ENCODE results near the gene AK1. TPM values are rescaled to one million over a fixed set of nuclear protein-coding genes. Genes with fewer than 3 reads are reported as not detected.

Gene AK1
- total RNA-seq, 1 experiment from 2014 or later, result 35.8 TPM

- no peak for TF ChIP-seq EZH2 (IDR thresholded peaks at IDR 0.05; ENCODE audit: borderline replicate concordance, low read depth, low read length, poor library complexity, severe bottlenecking)
- TF ChIP-seq, protein P1, sequence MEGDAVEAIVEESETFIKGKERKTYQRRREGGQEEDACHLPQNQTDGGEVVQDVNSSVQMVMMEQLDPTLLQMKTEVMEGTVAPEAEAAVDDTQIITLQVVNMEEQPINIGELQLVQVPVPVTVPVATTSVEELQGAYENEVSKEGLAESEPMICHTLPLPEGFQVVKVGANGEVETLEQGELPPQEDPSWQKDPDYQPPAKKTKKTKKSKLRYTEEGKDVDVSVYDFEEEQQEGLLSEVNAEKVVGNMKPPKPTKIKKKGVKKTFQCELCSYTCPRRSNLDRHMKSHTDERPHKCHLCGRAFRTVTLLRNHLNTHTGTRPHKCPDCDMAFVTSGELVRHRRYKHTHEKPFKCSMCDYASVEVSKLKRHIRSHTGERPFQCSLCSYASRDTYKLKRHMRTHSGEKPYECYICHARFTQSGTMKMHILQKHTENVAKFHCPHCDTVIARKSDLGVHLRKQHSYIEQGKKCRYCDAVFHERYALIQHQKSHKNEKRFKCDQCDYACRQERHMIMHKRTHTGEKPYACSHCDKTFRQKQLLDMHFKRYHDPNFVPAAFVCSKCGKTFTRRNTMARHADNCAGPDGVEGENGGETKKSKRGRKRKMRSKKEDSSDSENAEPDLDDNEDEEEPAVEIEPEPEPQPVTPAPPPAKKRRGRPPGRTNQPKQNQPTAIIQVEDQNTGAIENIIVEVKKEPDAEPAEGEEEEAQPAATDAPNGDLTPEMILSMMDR (conservative IDR thresholded peaks at IDR 0.05; ENCODE audit: low read depth, low read length), result no peak
- no peak overlapping the region for H3K27ac ChIP-seq (ENCODE audit: low read depth, low read length, poor library complexity, severe bottlenecking)
- no peak for DNase-seq (ENCODE audit: low spot score)
- ChIA-PET POLR2A (ENCODE audit: low non-redundant PET) (no interaction called here), CTCF (no interaction called here)
- intact Hi-C loops (cut with micrococcal nuclease; ENCODE audit: unreplicated experiment), result no loop called here
- no peaks in the 10 kb centered on the region for H3K4me1 ChIP-seq (ENCODE audit: insufficient read depth, low read length, poor library complexity, severe bottlenecking)
- BruUV-seq (replicated peaks), result no TSS peak
- no peak overlapping the region for H3K4me3 ChIP-seq (ENCODE audit: low read depth, low read length, poor library complexity, severe bottlenecking)
- no peaks in the 10 kb centered on the region for H3K9me3 ChIP-seq (ENCODE audit: low read depth, low read length, poor library complexity, severe bottlenecking)
- H3K27me3 ChIP-seq (replicated peaks; ENCODE audit: insufficient read depth, low read depth, low read length, poor library complexity), result no peaks in the 10 kb centered on the region
- no peaks in the 10 kb centered on the region for H3K36me3 ChIP-seq (ENCODE audit: insufficient read depth, low read length, poor library complexity, severe bottlenecking)
These were observed 41.4 kb downstream of the AK1 start for GRCh38 chr9:127835991-127836516.

- CTCF ChIA-PET, result no interaction called here
- POLR2A ChIA-PET (ENCODE audit: low non-redundant PET), result no interaction called here
- Histone ChIP-seq H3K27me3 (replicated peaks; ENCODE audit: insufficient read depth, low read depth, low read length, poor library complexity) (no peaks in the 10 kb centered on the region), H3K36me3 (ENCODE audit: insufficient read depth, low read length, poor library complexity, severe bottlenecking) (no peaks in the 10 kb centered on the region), H3K4me1 (ENCODE audit: insufficient read depth, low read length, poor library complexity, severe bottlenecking) (no peaks in the 10 kb centered on the region), H3K4me3 (ENCODE audit: low read depth, low read length, poor library complexity, severe bottlenecking) (no peak overlapping the region), H3K27ac (ENCODE audit: low read depth, low read length, poor library complexity, severe bottlenecking) (no peak overlapping the region), H3K9me3 (ENCODE audit: low read depth, low read length, poor library complexity, severe bottlenecking) (no peaks in the 10 kb centered on the region)
- no peak for TF ChIP-seq EZH2 (IDR thresholded peaks at IDR 0.05; ENCODE audit: borderline replicate concordance, low read depth, low read length, poor library complexity, severe bottlenecking)
- intact Hi-C loops (cut with micrococcal nuclease; ENCODE audit: unreplicated experiment), result no loop called here
- BruUV-seq (replicated peaks), result no TSS peak
- no peak for DNase-seq (ENCODE audit: low spot score)
These were observed 43.9 kb downstream of the AK1 start for GRCh38 chr9:127833555-127833954.

DNA sequence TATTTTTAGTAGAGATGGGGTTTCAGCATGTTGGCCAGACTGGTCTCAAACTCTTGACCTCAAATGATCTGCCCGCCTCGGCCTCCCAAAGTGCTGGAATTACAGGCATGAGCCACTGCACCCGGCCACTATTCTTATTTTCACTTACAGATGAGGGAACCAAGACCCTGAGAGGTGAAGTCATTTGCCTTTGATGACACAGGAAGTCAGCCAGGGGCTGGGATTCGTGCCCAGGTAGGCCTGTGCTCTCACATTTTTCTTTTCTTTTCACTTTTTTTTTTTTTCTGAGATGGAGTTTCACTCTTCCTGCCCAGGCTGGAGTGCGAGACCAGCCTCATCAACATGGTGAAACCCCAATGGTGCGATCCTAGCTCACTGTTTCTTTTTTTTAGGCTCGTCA, 45.2 kb downstream of the AK1 start:
- no peak for TF ChIP-seq EZH2 (IDR thresholded peaks at IDR 0.05; ENCODE audit: borderline replicate concordance, low read depth, low read length, poor library complexity, severe bottlenecking)
- TF ChIP-seq, protein P1 (conservative IDR thresholded peaks at IDR 0.05; ENCODE audit: low read depth, low read length), result no peak
- Histone ChIP-seq H3K4me1 (ENCODE audit: insufficient read depth, low read length, poor library complexity, severe bottlenecking) (no peaks in the 10 kb centered on the region), H3K36me3 (ENCODE audit: insufficient read depth, low read length, poor library complexity, severe bottlenecking) (no peaks in the 10 kb centered on the region), H3K27me3 (replicated peaks; ENCODE audit: insufficient read depth, low read depth, low read length, poor library complexity) (no peaks in the 10 kb centered on the region), H3K27ac (ENCODE audit: low read depth, low read length, poor library complexity, severe bottlenecking) (no peak overlapping the region), H3K4me3 (ENCODE audit: low read depth, low read length, poor library complexity, severe bottlenecking) (no peak overlapping the region), H3K9me3 (ENCODE audit: low read depth, low read length, poor library complexity, severe bottlenecking) (no peaks in the 10 kb centered on the region)
- intact Hi-C loops (cut with micrococcal nuclease; ENCODE audit: unreplicated experiment), result no loop called here
- DNase-seq (ENCODE audit: low spot score), result no peak
- CTCF ChIA-PET, result interaction anchor here (0.6 kb wide), 1 partner anchor 30 kb away, joined by 3 read pairs; no protein-coding TSS in a partner anchor
- POLR2A ChIA-PET (ENCODE audit: low non-redundant PET), result no interaction called here
- no TSS peak for BruUV-seq (replicated peaks)

DNA sequence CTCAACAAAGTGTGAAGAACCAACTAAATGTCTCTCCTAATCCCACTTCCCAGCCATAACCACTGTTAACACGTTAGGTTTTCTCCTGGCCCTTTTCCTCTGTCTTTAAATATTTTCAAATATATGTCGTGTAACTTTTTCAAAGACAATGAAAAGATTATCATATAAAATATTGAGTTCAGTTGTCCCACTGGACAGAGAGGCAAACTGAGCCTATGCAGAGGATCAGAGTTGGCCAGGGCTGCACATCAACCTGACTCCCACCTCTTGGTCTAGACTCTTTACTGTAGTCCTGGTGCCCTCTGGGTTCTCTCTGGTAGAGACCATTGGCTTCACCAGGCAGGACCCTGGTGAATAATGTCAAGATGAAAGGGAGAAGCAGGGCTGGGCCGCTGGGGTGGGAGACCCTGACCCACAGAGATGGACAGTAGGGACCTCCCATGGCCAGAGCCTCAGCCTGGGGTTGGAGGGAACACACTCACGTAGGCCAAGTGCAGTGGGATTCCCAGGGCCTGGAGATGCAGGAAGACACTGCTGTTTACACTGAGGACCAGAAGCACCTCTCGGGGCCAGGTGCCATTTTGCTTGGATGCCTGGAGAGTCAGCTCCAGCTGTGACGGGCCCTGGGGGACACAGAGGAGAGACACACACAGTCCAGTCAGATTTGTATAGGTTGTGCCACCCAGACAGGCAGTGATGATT, 48.1 kb downstream of the AK1 start:
- no peak overlapping the region for H3K4me3 ChIP-seq (ENCODE audit: low read depth, low read length, poor library complexity, severe bottlenecking)
- TF ChIP-seq EZH2 (IDR thresholded peaks at IDR 0.05; ENCODE audit: borderline replicate concordance, low read depth, low read length, poor library complexity, severe bottlenecking), result no peak
- TF ChIP-seq, protein P1 (conservative IDR thresholded peaks at IDR 0.05; ENCODE audit: low read depth, low read length), result no peak
- intact Hi-C loops (cut with micrococcal nuclease; ENCODE audit: unreplicated experiment), result no loop called here
- H3K4me1 ChIP-seq (ENCODE audit: insufficient read depth, low read length, poor library complexity, severe bottlenecking), result no peaks in the 10 kb centered on the region
- CTCF ChIA-PET, result no interaction called here
- H3K27me3 ChIP-seq (replicated peaks; ENCODE audit: insufficient read depth, low read depth, low read length, poor library complexity), result no peaks in the 10 kb centered on the region
- no peaks in the 10 kb centered on the region for H3K9me3 ChIP-seq (ENCODE audit: low read depth, low read length, poor library complexity, severe bottlenecking)
- no TSS peak for BruUV-seq (replicated peaks)
- H3K27ac ChIP-seq (ENCODE audit: low read depth, low read length, poor library complexity, severe bottlenecking), result no peak overlapping the region
- POLR2A ChIA-PET (ENCODE audit: low non-redundant PET), result no interaction called here
- no peak for DNase-seq (ENCODE audit: low spot score)
- peaks cover 5% of the 10 kb centered on the region for H3K36me3 ChIP-seq (ENCODE audit: insufficient read depth, low read length, poor library complexity, severe bottlenecking)
